GM12878 (cell line): ENCODE measurements around the gene TGFBR1. TPM values are rescaled to one million over a fixed set of nuclear protein-coding genes. Genes with fewer than 3 reads are reported as not detected.

Source experiments
- ATAC-seq: fragments of 200-7000 bp; cut with Tn5 transposase; 3 replicates; pipeline ENCODE4 v1.9.1; 2020; ENCODE audit warnings: mild to moderate bottlenecking, moderate library complexity
- BruUV-seq: library from RNA; stranded (reverse); fragments of 400-500 nt; replicated peaks from 2 replicates; lab custom pipeline; 2021; lab: Mats Ljungman, UMichigan
- CTCF ChIA-PET: fragments of 300-600 bp; sonication (Branson Sonifier 250); formaldehyde crosslinking; extraction: SDS; loops from one replicate; lab custom pipeline; 2021; ENCODE audit warnings: inconsistent platforms; lab: Yijun Ruan, JAX
- POLR2A ChIA-PET: fragments of 350-600 bp; formaldehyde crosslinking; extraction: SDS; loops from one replicate; lab custom pipeline; 2021; ENCODE audit warnings: inconsistent platforms; lab: Charles Lee
- RAD21 ChIA-PET: fragments of 300-600 bp; sonication (Branson Sonifier 250); formaldehyde crosslinking; loops from one replicate; lab custom pipeline; 2023; ENCODE audit warnings: antibody characterized with exemption; ENCODE audit not compliant: unreplicated experiment; lab: Charles Lee
- SMC1A ChIA-PET: fragments of 300-600 bp; sonication (Branson Sonifier 250); formaldehyde crosslinking; loops from one replicate; lab custom pipeline; 2023; ENCODE audit not compliant: unreplicated experiment, uncharacterized antibody; lab: Charles Lee
- DNase-seq: peaks from one replicate; pipeline ENCODE4 v3.0.0-alpha.2; 2011; ENCODE audit warnings: low read depth, low spot score
- FAIRE-seq: peaks from 3 replicates; lab custom pipeline; 2011; peaks lifted over from hg19 to GRCh38; lab: Jason Lieb, UNC
- H2AFZ ChIP-seq: 2 replicates; pipeline ENCODE4 v1.6.0; 2011; ENCODE audit warnings: low read depth, low read length, control low read depth; ENCODE audit not compliant: control insufficient read depth
- H3K27ac ChIP-seq: 2 replicates; pipeline ENCODE4 v1.5.1; 2011; ENCODE audit warnings: control low read depth; ENCODE audit not compliant: control insufficient read depth, insufficient read depth
- H3K27me3 ChIP-seq, 2 experiments: replicated peaks in 1 of 2; 2 replicates each; pipeline versions ENCODE4 v1.6.0 to v1.6.1; 2011; ENCODE audit warnings: low read length in 1 of 2; ENCODE audit not compliant: control insufficient read depth in 2 of 2, insufficient read depth in 2 of 2
- H3K36me3 ChIP-seq, 2 experiments: 2 replicates each; pipeline ENCODE4 v1.5.1; 2011; ENCODE audit warnings: low read length in 1 of 2; ENCODE audit not compliant: control insufficient read depth in 2 of 2, insufficient read depth in 2 of 2
- H3K4me1 ChIP-seq: 2 replicates; pipeline ENCODE4 v1.6.1; 2011; ENCODE audit warnings: mild to moderate bottlenecking, low read length, moderate library complexity, mixed read lengths; ENCODE audit not compliant: control insufficient read depth, insufficient read depth
- H3K4me2 ChIP-seq: 2 replicates; pipeline ENCODE4 v1.6.0; 2011; ENCODE audit warnings: control low read depth; ENCODE audit not compliant: control insufficient read depth, insufficient read depth
- H3K4me3 ChIP-seq: fragments of 200-600 bp; sonication (generic); 2 replicates; pipeline ENCODE4 v1.5.1; 2016
- H3K79me2 ChIP-seq: 2 replicates; pipeline ENCODE4 v1.6.0; 2011; ENCODE audit warnings: low read length; ENCODE audit not compliant: control insufficient read depth, insufficient read depth
- H3K9ac ChIP-seq: 2 replicates; pipeline ENCODE4 v1.8.0; 2011; ENCODE audit warnings: low read length, control low read depth, mixed read lengths; ENCODE audit not compliant: control insufficient read depth, insufficient read depth
- H3K9me3 ChIP-seq: replicated peaks from 3 replicates; pipeline ENCODE4 v1.5.1; 2011; ENCODE audit warnings: mild to moderate bottlenecking, low read length; ENCODE audit not compliant: control insufficient read depth, insufficient read depth
- H4K20me1 ChIP-seq: 2 replicates; pipeline ENCODE4 v1.6.0; 2011; ENCODE audit not compliant: control insufficient read depth, insufficient read depth
- BHLHE40 ChIP-seq, 2 experiments: fragments of 450-650 bp in 1 of 2; IDR thresholded peaks; 2 replicates each; pipeline ENCODE4 v1.6.1; 2011 to 2017; ENCODE audit warnings: low read depth in 2 of 2, borderline replicate concordance in 1 of 2, improper control_type of control experiment in 1 of 2, low read length in 1 of 2, mild to moderate bottlenecking in 1 of 2
- CEBPB ChIP-seq, 2 experiments: fragments of 150-350 bp in 1 of 2; IDR thresholded peaks; 2 replicates each; pipeline ENCODE4 v1.6.1; 2012 to 2014; ENCODE audit warnings: low read depth in 2 of 2, low read length in 2 of 2, borderline replicate concordance in 1 of 2, inconsistent platforms in 1 of 2
- CTCF ChIP-seq, 3 experiments: IDR thresholded peaks in 2 of 3; conservative IDR thresholded peaks in 1 of 3; 2 replicates each; pipeline ENCODE4 v1.5.1; 2011; ENCODE audit warnings: low read depth in 3 of 3, low read length in 3 of 3, mild to moderate bottlenecking in 3 of 3, control low read depth in 2 of 3, moderate library complexity in 2 of 3, inconsistent platforms in 1 of 3, mixed read lengths in 1 of 3; ENCODE audit not compliant: control insufficient read depth in 2 of 3, insufficient read depth in 1 of 3; ENCODE audit errors: extremely low read depth in 1 of 3
- E2F8 ChIP-seq: fragments of 450-650 bp; IDR thresholded peaks from 2 replicates; pipeline ENCODE4 v1.6.1; 2018; ENCODE audit warnings: mild to moderate bottlenecking, low read depth, moderate library complexity; ENCODE audit not compliant: partially characterized antibody
- IRF3 ChIP-seq: fragments of 450-650 bp; IDR thresholded peaks from 2 replicates; pipeline ENCODE4 v1.6.1; 2014; ENCODE audit warnings: mild to moderate bottlenecking
- JUND ChIP-seq: IDR thresholded peaks from 2 replicates; pipeline ENCODE4 v1.6.1; 2012; ENCODE audit warnings: low read depth, mild to moderate bottlenecking, low read length, improper control_type of control experiment, moderate library complexity
- RUNX3 ChIP-seq: IDR thresholded peaks from 2 replicates; pipeline ENCODE4 v1.6.1; 2012; ENCODE audit warnings: low read length, inconsistent platforms
- ZNF384 ChIP-seq: IDR thresholded peaks from 2 replicates; pipeline ENCODE4 v1.6.1; 2012; ENCODE audit warnings: low read depth, mild to moderate bottlenecking, low read length, improper control_type of control experiment, borderline replicate concordance
- in situ Hi-C: fragments of 300-500 bp; cut with MboI; formaldehyde crosslinking; loops from 9 replicates; pipeline ENCODE4 v1.14.3; 2018; ENCODE audit warnings: mixed read lengths
- intact Hi-C: fragments of 100-400 bp; cut with micrococcal nuclease; formaldehyde crosslinking; loops from one replicate; pipeline ENCODE4 v1.14.2; 2022; ENCODE audit not compliant: unreplicated experiment
- polyA plus RNA-seq, 11 experiments: library from polyadenylated mRNA; depleted of rRNA in 4 of 11; unstranded in 6 of 11; stranded (reverse) in 5 of 11; fragments of >200 nt; fragmentation: Nextera tagmentation in 4 of 11; fragmentation: Illumina TruSeq in 1 of 11; extraction: Ambion mirVana in 4 of 11; extraction: Trizol in 1 of 11; gene quantifications; 1 replicate in 1 of 11; 2 replicates in 10 of 11; pipeline versions ENCODE4 v1.2.1 to v1.2.3, GENCODE V29; 2011 to 2016; ENCODE audit warnings: inconsistent platforms in 2 of 11, missing spikeins in 2 of 11, low read depth in 1 of 11
- total RNA-seq, 4 experiments: library from RNA; depleted of rRNA in 3 of 4; stranded (reverse); fragments of >200 nt in 3 of 4; fragmentation: Illumina TruSeq in 1 of 4; extraction: Trizol in 1 of 4; gene quantifications; 2 replicates each; pipeline versions ENCODE4 v1.2.1 to v1.2.3, GENCODE V29; 2013 to 2021

TGFBR1 gene
- total and polyA plus RNA-seq, 10 of the 15 experiments (the other 5 are each of a cell fraction or from before 2014, with no cell fraction given): 2.9 to 27.2 (median 16.6) TPM

- CTCF ChIA-PET: interaction anchor here (1.0 to 2.8 kb wide), 4 partner anchors 9 to 122 kb away, joined by 4 to 13 read pairs (median 6); no protein-coding TSS in a partner anchor
- BruUV-seq: no TSS peak
- H3K27ac ChIP-seq: peak overlapping the region; percentile 68
Measured at GRCh38 chr9:99119976-99120655, 15.2 kb downstream of the TGFBR1 start.

More at GRCh38 chr9:99119976-99120655, 15.2 kb downstream of the TGFBR1 start:
- H3K4me3 ChIP-seq: no peak overlapping the region
- FAIRE-seq: no peak
- H3K36me3 ChIP-seq: no peaks in the 10 kb centered on the region
- SMC1A ChIA-PET: interaction anchor here (0.9 to 12.5 kb wide), 7 partner anchors 10 to 62 kb away, joined by 3 to 129 read pairs (median 7); partner anchors contain the start of gene TGFBR1
- no peaks in the 10 kb centered on the region for H3K27me3 ChIP-seq
- H4K20me1 ChIP-seq: no peaks in the 10 kb centered on the region
- H3K79me2 ChIP-seq: peaks cover 24% of the 10 kb centered on the region
- H3K9ac ChIP-seq: peak overlapping the region; percentile 42; the same call in 1 of the 2 replicates
- ATAC-seq: peak; percentile 51
- H3K4me2 ChIP-seq: peak overlapping the region; percentile 88
- in situ Hi-C loops (no loop called here), intact Hi-C loops (no loop called here)
- H3K4me1 ChIP-seq: peaks cover 22% of the 10 kb centered on the region
- no peak for DNase-seq
- no peaks in the 10 kb centered on the region for H3K9me3 ChIP-seq
- TF ChIP-seq CTCF (IDR thresholded peaks at IDR 0.05 in 2 of 3, conservative IDR thresholded peaks at IDR 0.05 in 1 of 3; ENCODE audit: control insufficient read depth in 2 of 3, extremely low read depth in 1 of 3, insufficient read depth in 1 of 3, low read depth in 3 of 3, low read length in 3 of 3): no peak
- no peak for TF ChIP-seq ZNF384
- TF ChIP-seq JUND: no peak
- TF ChIP-seq CEBPB (IDR thresholded peaks at IDR 0.05; ENCODE audit: borderline replicate concordance in 1 of 2, low read depth in 2 of 2, low read length in 2 of 2): no peak
- no peak for TF ChIP-seq RUNX3
- TF ChIP-seq E2F8: no peak
- 0 out of 4 replicates have a peak, but pooled peaks of 1 of the 2 experiments have one; percentile 22 for TF ChIP-seq BHLHE40 (IDR thresholded peaks at IDR 0.05; ENCODE audit: borderline replicate concordance in 1 of 2, low read depth in 2 of 2, low read length in 1 of 2)
- no peak for TF ChIP-seq IRF3
- RAD21 ChIA-PET: interaction anchor here (0.8 to 1.7 kb wide), 5 partner anchors 14 to 43 kb away, joined by 3 to 5 read pairs (median 3); partner anchors contain the start of gene TGFBR1
- H2AFZ ChIP-seq: no peak overlapping the region
- POLR2A ChIA-PET: interaction anchor here (1.5 to 3.9 kb wide), 3 partner anchors 14 to 18 kb away, joined by 6 to 20 read pairs (median 8); no protein-coding TSS in a partner anchor
